T47D (cell line): ENCODE measurements around the gene ZCCHC7.
"Not testable (repeated sequence)": the region's sequence is repeated elsewhere in the genome, so short reads cannot be mapped to it uniquely, and the experiment has no call there.

Source experiments
- DNase-seq, 2 experiments: peaks; one replicate each; pipeline versions ENCODE4 v3.0.0 to v3.0.0-alpha.2; 2011 to 2012; ENCODE audit warnings: low read depth in 1 of 2, low spot score in 1 of 2
- JUND ChIP-seq: IDR thresholded peaks from 2 replicates; pipeline ENCODE4 v1.6.1; 2012; ENCODE audit warnings: low read depth
- in situ Hi-C: cut with HindIII; loops from 2 replicates; pipeline ENCODE4 v1.10.0; 2016; ENCODE audit warnings: low sequenced_read_pairs, low pct_unique_long_range_greater_than_20kb

Gene ZCCHC7

GRCh38 chr9:37382161-37382981 lies 262.0 kb downstream of the ZCCHC7 start:
- no peak for DNase-seq
- in situ Hi-C loops, result no loop called here

DNA sequence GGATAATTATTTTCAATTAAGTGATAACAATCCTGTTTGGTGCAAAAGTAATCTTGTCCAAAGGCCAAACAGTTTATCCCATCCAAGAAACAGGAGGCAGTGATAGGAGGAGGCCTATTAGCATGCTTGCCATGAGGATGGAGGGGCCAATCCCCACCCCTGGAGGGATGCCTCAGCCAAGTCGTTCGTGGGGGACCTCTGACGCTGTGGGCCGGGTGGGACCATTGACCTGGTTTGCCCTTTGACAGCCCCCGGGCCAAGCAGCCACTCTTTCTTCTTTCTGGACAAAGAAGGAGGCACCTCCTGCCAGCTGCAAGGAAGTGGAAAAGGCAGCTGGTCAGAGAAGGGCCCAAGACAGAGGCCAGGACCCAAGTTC lies 262.6 kb downstream of the ZCCHC7 start:
- DNase-seq, result no peak
- TF ChIP-seq JUND, result no peak
- in situ Hi-C loops, result no loop called here

More at GRCh38 chr9:37382161-37382981, 262.0 kb downstream of the ZCCHC7 start:
- no peak for TF ChIP-seq JUND

GRCh38 chr9:37383393-37383792 lies 263.0 kb downstream of the ZCCHC7 start:
- DNase-seq, result no peak
- TF ChIP-seq JUND, result no peak
- in situ Hi-C loops, result no loop called here

- TF ChIP-seq JUND, result no peak
- in situ Hi-C loops, result no loop called here
- no peak for DNase-seq
These were observed 263.7 kb downstream of the ZCCHC7 start for GRCh38 chr9:37383876-37384746.

DNA sequence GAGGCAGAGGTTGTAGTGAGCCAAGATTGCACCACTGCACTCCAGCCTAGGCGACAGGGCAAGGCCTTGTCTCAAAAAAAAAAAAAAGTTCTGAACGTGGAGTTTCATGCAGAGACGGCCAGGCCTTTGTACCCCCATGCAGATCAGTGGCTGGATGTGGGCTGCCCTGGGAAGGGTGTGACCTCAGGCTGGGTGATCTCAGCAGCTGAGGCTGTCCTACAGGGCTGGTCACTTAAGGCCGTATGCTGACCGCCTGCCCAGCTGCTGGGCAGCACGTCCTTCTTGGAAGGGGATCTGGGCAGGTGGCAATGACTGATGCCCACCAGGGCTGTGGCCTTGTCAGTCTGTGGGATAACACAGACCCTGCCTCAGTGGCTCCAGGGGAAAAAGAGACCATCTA lies 264.9 kb downstream of the ZCCHC7 start:
- TF ChIP-seq JUND, result no peak
- in situ Hi-C loops, result no loop called here
- DNase-seq, result no peak

DNA sequence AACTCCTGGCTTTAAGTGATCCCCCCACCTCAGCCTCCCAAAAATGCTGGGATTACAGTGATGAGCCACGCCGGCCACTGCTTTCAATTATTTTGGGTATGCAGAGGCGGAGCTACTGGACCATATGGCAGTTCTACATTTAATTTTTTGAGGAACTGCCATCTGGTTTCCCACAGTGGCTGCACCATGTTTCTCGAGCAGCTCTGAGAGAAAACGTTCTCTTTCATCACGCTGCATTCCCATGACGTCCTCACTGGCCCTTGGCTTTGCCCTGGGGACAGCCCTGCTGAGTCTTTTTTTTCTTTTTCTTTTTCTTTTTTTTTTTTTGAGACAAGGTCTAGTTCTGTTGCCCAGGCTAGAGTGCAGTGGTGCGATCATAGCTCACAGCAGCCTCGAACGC lies 266.6 kb downstream of the ZCCHC7 start:
- in situ Hi-C loops, result no loop called here
- no peak for TF ChIP-seq JUND
- DNase-seq, result no peak

DNA sequence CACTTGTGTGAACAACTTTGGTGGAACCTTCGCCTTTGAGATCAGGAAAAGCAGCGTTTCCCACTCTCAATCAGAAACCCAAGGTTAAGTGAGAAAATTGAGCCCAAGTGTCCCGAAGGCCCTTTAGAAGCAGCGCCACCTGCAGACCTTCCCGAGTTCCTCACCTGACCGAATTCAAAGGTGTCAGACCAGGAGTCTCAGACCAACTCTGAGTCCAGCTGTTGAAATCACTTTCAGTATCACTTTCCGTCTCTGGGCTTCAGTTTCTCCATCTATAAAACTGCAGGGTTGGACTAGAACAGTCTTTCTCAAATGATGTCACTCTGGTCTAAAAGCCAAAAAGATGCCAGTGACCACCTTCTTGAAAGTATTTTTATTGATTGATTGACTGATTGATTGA lies 270.4 kb downstream of the ZCCHC7 start:
- no peak for TF ChIP-seq JUND
- in situ Hi-C loops, result no loop called here
- peak in 1 of 2 experiments; percentile 60 for DNase-seq

DNA sequence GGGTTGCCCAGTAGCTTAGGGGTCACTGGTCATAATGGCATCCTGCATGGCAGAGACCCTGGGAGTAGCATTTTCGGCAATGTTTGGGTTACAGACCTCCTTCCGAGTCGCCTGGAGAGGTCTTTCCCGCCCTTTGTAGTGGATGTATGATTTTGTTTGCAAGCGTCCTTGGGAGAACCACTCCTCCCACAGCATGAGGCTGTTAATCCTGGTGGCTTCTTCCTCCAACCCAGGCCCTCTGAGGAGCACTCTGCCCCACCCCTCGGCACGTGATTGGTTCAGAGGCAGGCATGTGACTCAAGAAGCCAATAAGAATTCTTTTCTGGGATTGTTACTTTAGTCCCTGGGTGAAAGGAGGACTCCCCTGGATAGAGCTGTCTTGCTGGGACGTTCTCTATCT lies 271.9 kb downstream of the ZCCHC7 start:
- in situ Hi-C loops, result no loop called here
- no peak for DNase-seq

DNA sequence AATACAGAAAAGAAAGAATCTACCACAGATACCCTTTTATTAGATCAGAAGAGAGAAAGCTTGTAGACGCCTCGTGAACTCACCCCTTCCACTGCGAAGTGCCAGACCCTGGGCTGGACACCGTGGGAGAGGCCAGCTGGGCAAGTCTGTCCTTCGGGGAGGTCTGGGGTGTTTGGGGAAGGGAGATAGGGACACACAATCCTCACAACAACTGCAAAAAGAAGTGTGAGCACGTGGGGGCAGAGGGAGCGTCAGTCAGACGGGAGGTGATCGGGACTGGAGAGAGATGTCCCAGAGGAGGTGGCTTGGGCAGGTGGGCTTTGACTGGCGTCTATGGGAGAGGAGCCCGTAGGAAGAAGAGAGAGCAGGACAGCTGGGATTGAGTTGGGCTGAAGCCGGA lies 274.9 kb downstream of the ZCCHC7 start:
- in situ Hi-C loops, result no loop called here
- no peak for TF ChIP-seq JUND
- no peak for DNase-seq

More for the DNA sequence above, 271.9 kb downstream of the ZCCHC7 start:
- no peak for TF ChIP-seq JUND

- no peak for TF ChIP-seq JUND
- in situ Hi-C loops, result no loop called here
- no peak for DNase-seq
These were observed 275.3 kb downstream of the ZCCHC7 start for GRCh38 chr9:37395663-37396062.

DNA sequence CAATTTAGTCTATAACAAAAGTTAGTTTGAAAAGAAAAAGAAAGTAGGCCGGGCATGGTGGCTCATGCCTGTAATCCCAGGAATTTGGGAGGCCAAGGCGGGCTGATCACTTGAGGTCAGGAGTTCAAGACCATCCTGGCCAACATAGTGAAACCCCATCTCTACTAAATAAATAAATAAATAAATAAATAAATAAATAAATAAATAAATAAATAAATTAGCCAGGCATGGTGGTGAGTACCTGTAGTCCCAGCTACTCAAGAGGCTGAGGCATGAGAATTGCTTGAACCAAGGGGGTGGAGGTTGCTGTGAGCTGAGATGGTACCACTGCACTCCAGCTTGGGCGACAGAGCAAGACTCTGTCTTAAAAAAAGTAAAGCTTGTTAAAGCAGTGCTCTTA lies 277.6 kb downstream of the ZCCHC7 start:
- in situ Hi-C loops, DNase-seq: not testable (repeated sequence)

DNA sequence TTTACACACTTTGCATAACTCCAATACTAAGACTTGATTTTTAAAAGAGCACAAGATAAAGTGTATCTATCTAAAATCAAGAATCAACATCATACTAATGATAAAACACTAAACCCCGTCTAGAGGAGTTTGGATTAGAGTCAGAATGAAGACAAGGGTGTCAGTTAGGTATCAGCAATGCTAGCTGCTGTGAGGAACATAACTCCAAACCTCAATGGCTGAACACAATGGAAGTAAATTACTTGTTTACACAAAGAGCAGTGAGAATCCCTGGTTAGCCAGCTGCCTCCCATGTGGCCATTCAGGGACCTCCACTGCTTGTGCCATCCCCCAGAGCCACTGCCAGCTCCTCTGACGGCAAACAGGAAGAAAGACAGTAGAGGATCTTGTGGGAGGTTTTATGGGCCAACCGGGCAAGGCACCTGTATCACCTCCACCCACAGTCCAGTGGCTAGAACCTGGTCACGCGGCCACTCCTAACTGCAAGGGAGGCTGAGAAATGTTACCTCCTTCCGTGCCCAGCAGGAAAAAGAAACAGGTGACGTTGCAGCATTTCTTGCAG lies 278.2 kb downstream of the ZCCHC7 start:
- in situ Hi-C loops, result no loop called here
- no peak for DNase-seq
- no peak for TF ChIP-seq JUND

- in situ Hi-C loops, result no loop called here
- no peak for TF ChIP-seq JUND
These were observed 279.0 kb downstream of the ZCCHC7 start for GRCh38 chr9:37399336-37399735.

More at GRCh38 chr9:37399336-37399735, 279.0 kb downstream of the ZCCHC7 start:
- DNase-seq, result peak in 1 of 2 experiments; percentile 12
